ENCODE measurements around the gene FAM83F.
"Not testable (repeated sequence)": the region's sequence is repeated elsewhere in the genome, so short reads cannot be mapped to it uniquely, and the experiment has no call there.

FAM83F gene

DNA sequence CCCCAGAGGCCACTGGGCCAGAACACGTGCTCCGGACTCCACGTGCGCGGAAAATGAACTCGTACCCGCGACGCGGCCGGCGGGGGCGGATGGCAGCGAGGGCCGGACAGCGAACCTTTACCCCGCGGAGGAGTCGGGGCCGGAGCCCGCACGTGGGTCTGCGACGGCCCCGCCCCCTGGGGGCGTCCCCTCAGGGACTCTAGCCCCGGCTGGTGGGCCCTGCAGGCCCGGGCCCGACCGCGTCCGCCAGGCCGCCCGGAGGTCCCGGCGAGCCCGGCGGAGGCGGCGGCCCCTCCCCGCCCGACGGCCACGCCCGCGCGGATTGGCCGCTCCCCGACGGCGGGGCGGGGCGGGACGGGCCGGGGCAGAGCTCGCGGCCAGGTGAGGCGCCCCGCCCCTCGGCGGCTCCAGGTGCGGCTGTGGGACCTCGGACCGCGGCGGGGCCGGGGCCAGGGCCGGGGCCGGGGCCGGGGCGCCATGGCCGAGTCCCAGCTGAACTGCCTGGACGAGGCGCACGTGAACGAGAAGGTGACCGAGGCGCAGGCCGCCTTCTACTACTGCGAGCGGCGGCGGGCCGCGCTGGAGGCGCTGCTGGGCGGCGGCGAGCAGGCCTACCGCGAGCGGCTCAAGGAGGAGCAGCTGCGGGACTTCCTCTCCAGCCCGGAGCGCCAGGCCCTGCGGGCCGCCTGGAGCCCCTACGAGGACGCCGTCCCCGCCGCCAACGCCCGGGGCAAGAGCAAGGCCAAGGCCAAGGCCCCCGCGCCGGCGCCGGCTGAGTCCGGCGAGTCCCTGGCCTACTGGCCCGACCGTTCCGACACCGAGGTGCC, at the start of gene FAM83F:
TSS of gene FAM83F (plus strand) at position 389 of the 827 bp plus-strand sequence. CDS start at position 478, 89 bp downstream.
- DNase-seq, result peak; percentile 43 to 62 (median 51)

DNA sequence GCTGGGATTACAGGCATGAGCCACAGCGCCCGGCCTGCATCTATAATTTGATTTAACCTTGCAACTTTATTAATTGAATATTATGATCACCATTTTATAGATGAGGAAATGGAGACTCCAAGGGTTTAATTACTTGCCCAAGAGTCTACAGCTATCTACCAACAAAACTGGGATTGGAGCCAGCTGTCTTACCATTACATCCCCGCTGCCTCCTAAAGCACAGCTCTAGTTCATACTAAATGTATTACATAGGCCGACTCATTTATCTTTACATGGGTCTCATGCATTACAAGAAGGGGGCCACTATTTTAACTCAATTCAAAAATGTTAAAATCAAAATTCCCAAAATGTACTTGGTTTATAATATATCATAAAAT, 48.6 kb upstream of the FAM83F start:
- DNase-seq, result no peak

DNA sequence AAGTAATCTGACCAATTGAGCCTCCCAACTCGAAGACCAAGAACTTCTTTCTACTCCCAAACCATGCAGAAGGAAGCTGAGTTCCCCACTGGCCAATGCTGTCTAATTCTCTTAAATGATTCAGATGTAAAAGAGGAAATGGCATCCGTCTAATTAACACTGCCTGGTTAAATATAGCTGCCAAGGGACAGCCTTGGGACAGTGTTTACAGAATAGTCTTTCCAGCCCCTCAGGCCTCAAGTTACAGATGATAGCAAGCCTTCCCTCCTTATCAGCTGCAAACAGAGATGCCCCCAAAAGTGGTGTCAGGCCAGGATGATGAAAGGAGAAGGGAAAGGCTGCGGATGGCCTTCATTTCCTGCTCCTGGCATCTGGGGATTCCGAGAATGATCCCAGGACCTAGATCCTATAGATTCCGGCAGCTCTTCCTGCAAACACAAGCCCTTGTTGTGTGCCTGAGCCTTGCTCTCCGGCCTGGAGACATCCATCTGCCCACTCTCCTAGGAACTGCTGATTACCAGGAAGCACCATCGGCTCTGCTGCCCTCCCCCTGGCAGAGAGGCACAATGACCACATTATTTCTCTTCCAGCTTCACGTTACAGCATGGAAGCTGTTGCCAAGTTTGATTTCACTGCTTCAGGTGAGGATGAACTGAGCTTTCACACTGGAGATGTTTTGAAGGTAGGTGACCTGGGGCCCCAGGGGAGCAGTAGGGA, 48.1 kb upstream of the FAM83F start:
- peak; percentile 35 to 62 (median 57) for DNase-seq

DNA sequence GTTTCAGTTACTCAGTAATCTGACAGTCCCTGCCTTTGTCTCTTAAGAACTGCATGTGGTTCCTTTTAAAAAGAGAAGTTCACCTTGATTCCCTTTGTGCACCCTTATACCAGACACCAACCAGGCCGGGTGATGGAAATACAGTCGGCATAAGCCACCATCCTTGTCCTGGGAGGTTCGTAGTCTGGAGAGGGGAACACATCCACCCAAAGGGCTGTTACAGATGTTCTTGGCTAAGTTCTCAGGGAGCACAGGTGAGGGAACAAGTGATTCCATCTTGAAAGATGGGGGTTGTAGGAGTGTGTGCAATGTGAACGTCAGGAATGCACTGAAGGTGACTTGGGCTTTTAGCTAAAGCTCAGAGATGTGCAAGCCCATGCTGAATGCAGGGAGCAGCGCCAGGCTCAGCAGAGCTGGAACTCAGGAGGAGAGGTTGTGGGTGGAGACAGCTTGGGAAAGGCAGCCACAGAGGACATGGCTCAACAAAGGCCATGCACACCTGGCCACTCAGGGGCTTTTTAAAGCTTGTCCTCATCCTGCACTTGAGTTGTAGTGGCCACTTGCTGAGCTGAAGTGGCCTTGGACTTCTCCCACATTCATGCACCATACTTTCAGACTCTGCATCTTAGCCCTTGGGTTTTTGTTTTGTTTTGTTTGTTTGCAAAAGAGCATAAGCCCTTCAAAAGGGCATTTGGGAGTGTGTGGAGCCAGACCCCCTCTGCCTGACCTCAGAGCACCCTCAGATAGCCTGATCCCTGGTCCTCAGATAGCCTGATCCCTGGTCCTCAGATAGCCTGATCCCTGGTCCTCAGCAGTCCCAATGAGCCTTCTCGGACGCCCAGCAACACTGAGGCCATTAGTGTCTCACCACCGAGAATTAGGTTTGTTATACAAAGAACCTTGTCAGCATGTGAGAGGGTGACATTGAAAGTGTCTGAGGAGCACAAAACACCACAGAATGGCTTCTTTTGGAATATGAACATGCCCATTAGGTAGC, 47.2 kb upstream of the FAM83F start:
- no peak for DNase-seq

DNA sequence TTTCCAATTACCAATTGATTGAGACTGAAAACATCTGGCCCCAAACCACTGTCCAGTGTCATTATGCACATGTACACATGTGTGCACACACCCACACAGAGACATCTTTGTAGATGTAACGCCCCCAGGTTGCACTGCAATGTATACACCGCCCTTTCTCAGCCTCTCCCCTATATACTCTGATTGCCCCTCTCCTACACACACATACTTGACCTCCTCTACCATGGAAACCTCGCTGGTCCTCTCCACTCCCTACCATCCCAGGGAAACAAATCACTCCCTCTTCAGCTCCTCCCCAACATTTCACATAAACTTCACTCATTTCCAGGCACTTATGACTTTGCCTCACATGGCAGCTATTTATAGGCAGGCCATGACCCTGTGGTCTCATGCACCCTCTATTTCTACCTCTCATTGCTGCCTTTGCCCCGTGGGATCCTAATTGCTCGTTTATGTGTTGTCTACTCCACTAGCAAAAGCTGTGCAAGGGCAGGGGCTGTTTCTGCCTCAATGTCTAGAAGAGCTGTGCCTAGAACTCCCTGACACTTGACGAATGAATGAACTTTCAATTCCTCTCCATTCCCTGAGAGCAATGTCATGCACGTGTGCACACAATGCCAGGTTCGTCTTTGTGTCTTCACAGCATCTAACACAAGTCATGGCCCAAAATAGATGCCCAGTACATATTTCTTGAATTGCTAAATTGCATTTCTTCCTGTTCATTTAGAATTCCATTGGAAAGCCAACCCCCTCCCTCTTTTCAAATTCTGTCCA, 44.6 kb upstream of the FAM83F start:
- DNase-seq, result no peak

DNA sequence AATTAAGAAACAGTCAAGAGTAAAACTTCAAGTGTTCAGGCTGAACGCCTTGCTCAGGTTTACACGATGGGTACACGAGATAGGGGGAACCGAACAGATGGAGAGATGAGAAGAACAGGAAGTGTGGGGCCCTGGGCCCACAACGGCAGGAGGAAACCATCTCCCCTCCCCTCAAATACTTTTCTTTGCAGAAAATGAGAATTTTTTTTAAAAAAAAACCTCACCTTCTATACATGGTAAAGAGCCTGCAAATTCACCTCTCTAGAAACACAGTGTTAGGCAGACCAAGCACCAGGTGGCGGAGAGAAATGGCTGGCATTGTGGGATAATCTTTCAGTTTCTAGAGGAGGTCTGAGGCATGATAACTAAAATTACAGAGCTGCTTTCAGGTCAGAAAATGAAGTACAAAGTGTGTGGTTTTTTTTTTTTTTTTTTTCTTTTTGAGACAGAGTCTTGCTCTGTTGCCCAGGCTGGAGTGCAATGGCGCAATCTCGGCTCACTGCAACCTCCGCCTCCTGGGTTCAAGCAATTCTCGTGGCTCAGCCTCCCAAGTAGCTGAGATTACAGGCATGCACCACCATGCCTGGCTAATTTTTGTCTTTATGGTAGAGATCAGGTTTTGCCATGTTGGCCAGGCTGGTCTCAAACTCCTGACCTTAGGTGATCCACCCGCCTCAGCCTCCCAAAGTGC, 43.0 kb upstream of the FAM83F start:
- DNase-seq, result not testable (repeated sequence)

DNA sequence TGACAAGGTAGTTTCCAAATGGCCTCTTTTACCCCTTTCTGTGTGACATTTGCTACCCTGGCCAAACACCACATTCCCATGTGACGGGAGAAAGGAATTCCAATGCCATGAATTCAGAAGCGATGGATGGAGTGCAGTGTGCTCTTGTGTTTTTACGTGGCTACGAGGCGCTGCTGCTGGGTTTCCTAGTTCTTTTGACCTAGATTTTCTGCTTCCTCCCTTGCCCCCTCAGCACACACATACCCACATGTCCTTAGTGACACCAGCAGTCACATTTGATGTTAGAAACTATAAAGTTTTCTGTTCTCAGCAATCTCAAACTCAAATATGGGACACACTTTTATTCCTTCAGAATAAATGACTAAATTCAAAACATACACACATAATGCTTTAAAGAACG, 42.4 kb upstream of the FAM83F start:
- no peak for DNase-seq

DNA sequence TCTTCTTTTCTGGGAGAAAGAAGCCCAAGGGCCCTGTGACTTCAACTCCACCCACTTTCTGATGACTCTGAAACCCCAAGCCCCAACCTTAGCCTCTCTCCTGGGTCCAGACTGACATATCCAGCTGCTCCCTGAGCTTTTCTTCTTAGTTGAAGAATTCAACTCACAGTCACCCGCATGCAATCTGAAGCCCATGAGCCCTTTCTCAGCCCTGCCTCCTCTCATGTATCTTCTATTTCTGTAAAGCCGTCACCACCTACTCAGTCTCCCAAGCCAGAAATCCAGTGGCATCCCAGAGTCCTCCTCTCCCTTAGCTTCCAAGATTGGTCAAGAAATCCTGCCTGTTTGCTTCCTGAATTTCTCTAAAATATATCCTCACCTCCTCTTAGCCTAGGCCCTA, 41.7 kb upstream of the FAM83F start:
- no peak for DNase-seq

DNA sequence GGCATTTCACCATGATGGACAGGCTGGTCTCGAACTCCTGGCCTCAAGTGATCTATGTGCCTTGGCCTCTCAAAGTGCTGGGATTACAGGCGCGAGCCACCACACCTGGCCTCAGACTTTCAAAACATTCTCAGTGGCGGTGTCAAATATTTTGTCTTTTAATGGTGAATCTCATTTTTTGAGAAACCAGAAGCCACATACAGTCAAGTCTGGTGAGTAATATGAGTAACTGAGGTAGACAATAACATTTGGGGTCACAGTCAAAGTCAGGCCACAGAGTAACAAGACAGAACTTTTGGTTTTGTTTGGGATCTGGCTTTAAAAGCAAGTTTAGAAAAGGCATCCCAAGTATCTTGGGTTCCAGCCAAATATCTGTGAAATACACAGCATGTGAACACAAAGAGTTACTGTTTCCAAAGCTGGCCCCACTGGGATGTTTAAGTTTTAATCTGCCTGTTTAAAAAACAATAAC, 40.1 kb upstream of the FAM83F start:
- DNase-seq, result no peak

DNA sequence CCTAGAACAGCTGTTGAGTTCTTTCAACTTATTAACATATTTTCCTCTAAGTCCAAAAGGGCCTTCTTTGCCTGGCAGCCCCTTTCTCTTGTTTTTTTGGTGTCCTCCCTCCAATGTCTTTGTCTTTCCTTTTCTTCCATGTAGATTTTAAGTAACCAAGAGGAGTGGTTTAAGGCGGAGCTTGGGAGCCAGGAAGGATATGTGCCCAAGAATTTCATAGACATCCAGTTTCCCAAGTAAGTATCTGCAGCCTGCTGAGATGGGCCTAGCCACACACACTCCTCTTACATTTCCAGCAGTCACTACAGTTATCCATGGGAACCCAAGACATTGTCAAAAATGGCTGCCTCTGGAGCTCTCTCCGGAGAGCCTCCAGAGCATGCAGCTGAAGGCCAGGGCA, 39.1 kb upstream of the FAM83F start:
- no peak for DNase-seq

DNA sequence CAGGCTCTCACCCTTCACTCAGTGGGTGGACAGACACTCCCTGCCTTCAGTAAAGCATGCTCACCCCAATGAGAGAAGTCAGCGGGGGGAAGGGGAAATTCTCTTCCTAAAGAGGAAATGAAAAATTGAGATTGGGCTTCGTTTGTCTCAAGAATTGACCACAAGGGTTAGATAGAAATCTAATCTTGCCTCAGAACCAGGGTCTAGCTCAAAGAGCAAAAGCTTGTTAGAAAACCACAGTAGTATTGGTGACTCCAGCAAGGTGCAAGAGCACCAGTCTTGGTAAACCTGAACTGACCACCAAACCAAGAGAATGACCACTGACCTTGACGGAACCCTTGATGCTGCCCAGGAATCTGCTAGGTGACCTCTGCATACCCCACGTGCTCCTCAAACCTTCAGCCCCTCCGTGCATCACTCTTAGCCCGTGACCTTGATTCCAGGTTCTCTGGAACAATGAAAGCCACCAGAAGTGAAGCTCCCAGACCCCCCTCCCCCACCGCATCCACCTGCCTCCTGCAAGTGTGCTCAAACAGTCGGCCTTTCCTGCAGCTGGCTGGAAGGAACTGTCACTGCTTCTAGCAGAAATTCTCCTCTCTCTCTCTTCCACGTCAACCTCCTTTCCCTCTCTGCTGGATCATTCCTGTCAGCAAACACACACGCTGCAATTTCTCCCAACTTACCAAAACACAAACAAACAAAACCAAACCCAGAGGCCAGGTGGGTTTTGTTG, 37.7 kb upstream of the FAM83F start:
- peak; percentile 56 to 64 (median 61) for DNase-seq

DNA sequence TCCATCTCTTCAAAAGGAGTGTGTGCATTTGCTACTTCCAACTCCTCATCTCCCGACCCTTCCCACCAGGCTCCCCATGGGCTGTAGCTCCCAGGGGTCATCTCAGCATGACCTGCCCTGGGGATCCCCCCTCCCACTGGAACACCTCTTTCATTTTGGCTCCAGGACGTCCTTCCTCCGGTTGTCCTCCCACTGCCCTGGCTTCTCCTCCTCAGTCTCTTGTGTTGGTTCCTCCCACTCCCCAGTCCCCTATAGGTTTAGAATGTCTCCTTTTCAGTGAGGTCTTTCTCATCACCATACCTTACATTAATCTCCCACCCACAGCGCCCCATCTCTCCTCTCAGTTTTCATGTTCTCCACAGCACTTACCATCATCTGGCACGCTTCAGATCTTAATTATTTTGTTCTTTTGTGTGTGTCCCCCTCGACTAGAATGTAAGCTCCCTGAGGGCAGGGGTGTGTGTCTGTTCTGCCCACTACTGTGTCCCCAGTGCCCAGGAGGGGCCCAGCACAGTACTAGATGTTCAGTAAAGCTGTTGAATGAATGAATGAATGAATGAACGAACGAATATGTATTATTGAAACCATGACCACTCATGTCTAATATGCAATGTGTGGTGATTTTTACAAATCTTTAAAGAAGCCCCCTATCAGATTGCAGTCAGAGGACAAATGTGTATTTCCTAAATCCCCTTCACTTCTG, 36.6 kb upstream of the FAM83F start:
- DNase-seq, result no peak

DNA sequence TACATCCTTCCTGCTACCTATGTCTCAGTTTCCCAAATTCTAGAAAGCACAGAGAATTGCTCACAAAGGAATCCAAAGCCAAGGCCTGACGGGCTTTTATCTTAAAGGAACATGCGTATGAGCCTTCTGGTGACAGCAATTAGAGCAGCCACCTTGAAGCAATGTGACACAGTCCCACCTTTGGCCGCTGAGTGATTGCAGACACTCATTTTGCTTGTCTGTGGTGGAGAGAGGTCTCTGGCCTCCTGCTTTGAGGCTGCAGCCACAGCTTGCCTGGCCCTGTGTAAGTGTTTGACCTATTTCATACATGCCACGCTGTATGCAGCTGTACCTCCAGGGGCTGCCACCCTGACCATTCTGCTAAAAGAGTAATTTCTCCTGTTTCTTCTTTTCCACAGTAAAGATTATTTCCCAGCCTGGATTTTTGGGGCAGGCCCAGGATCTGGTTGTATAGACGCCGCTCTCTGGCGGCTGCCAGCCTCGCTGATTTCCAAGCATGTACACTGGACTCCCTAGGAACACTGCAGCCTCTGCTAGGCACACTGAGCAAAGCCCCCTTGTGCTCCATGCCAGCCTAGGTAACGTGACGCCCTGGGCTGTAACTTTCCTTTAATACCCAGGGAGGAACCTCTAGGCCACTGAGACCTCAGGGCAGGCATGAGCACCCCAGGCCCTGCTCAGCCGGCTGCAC, 35.7 kb upstream of the FAM83F start:
- no peak for DNase-seq

DNA sequence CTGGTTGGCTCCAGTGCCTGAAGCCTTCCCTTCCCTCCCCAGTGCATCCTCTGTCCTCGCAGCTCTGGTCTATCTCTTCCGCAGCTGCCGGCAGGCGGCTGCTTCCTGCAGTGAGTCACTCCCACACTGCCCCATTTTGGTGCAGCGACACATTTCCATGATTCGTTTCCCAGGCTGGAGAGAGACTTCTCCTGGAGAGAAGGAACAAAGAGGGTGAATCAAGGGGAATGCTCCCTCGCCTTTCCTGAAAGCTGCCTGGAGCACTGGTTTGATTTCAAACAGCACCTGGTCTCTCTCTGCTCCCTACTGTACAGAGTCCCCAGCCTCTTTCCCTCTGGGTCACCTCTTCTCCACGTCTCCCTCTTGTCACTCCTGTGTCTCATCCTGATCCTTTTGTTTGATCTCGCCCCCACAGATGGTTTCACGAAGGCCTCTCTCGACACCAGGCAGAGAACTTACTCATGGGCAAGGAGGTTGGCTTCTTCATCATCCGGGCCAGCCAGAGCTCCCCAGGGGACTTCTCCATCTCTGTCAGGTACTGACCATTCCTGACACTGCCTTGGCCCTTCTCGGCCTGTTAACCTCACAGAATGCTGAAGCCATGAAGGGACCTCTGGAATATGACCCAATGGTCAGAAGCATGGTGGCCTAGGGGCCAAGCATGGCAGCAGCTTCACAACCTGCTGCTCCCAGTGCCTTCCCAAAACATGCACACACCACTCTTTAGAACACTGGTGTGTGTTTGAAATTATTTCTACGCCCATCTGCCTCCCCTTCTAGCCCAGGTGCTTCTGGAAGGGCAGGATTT, 34.9 kb upstream of the FAM83F start, which contains the start of gene TMA7B:
TSS of gene TMA7B (plus strand) at position 758 of the 808 bp plus-strand sequence. CDS start 3,978 bp downstream, outside the sequence.
- peak; percentile 67 to 79 (median 71) for DNase-seq

DNA sequence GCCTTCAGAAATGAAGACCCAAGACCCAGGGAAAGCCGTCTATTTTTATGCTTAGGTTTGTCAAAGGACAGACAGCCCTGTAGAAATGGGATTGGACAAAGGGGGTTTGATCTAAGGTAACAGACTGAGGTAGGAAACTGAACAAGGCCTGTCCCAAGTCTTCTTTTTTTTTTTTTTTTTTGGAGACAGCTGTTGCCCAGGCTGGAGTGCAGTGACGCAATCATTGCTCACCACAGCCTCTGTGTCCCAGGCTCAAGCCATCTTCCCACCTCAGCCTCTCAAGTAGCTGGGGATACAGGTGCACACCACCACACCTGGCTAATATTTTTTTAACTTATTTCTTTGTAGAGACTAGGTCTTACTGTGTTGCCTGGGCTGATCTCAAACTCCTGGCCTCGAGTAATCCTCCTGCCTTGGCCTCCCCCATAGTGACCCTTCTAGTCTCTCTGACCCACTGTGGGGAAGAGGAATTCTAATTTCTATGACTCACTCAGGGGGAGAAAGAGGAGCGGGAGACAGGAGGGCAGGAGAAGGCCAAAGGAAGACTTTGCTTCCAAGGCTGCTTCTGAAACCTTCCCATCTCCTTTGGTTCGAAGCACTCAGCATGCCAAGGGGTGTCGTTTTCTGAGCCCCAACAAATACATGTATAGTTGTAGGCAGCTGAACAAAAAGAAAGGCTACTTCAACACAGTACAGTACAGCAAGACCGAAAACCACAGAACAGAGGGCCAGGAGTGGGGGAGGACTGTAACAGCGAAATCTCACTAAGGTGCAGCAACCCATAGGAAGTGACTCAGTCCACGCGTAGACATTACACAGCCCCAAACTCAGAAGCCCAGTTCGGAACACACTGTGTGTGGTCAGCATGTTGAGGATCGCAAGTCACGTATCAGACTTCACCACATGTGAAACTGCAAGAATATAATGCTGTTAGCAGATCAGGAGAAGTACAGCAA, 33.7 kb upstream of the FAM83F start:
- DNase-seq, result peak; percentile 72 to 80 (median 76)

DNA sequence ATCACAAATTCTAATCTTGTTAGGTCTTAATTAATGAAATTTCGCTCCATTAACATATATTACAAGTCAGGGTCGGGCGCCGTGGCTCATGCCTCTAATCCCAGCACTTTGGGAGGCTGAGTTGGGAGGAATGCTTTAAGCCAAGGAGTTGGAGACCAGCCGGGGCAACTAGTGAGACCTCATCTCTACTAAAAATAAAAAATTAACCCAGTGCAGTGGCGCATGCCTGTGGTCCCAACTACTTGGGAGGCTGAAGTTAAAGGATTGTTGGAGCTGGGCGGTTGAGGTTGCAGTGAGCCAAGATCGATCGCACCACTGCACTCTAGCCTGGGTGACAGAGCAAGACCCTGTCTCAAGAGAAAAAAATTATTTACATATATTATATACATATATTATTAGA, 32.7 kb upstream of the FAM83F start:
- no peak for DNase-seq

DNA sequence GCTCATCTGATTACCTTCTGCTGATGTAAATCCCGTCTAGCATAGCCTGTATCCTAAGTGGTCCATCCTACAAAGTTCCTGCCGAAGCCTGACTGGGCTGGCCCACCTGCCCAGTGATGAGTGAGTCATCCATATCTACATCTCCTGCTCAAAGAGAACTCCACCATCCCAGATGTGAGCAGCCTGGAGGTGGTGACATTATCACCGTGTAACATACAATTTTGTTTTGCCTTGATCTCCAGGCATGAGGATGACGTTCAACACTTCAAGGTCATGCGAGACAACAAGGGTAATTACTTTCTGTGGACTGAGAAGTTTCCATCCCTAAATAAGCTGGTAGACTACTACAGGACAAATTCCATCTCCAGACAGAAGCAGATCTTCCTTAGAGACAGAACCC, 29.0 kb upstream of the FAM83F start:
- no peak for DNase-seq

Data from suppressor macrophage treated with lipopolysaccharide for 1 hour (primary cell).